WERI-Rb-1 (cell line): ENCODE measurements around the gene FMN2.

Experiments
- DNase-seq: peaks from one replicate; pipeline ENCODE4 v3.0.0-alpha.2; 2020
- H3K27ac ChIP-seq: fragments of 250-450 bp; sonication (Bioruptor Pico); 2 replicates; pipeline ENCODE4 v1.5.1; 2020; ENCODE audit warnings: mild to moderate bottlenecking, moderate library complexity
- H3K27me3 ChIP-seq: fragments of 250-450 bp; sonication (Bioruptor Pico); 2 replicates; pipeline ENCODE4 v1.5.1; 2021; ENCODE audit warnings: mild to moderate bottlenecking, low read depth, moderate library complexity; ENCODE audit not compliant: insufficient read depth, severe bottlenecking
- H3K36me3 ChIP-seq: fragments of 250-450 bp; sonication (Bioruptor Pico); 2 replicates; pipeline ENCODE4 v1.5.1; 2020; ENCODE audit warnings: mild to moderate bottlenecking, moderate library complexity
- H3K4me3 ChIP-seq: 2 replicates; pipeline ENCODE4 v1.5.1; 2011; ENCODE audit warnings: low read depth, mild to moderate bottlenecking, control low read depth, low read length
- H3K9me3 ChIP-seq: fragments of 250-450 bp; sonication (Bioruptor Pico); 2 replicates; pipeline ENCODE4 v1.5.1; 2021; ENCODE audit warnings: mild to moderate bottlenecking, moderate library complexity; ENCODE audit not compliant: severe bottlenecking
- TF ChIP-seq, protein P1 (sequence below): IDR thresholded peaks from 2 replicates; pipeline ENCODE4 v1.5.1; 2011; ENCODE audit warnings: low read depth, mild to moderate bottlenecking, control low read depth, inconsistent platforms, low read length

The FMN2 gene

DNA sequence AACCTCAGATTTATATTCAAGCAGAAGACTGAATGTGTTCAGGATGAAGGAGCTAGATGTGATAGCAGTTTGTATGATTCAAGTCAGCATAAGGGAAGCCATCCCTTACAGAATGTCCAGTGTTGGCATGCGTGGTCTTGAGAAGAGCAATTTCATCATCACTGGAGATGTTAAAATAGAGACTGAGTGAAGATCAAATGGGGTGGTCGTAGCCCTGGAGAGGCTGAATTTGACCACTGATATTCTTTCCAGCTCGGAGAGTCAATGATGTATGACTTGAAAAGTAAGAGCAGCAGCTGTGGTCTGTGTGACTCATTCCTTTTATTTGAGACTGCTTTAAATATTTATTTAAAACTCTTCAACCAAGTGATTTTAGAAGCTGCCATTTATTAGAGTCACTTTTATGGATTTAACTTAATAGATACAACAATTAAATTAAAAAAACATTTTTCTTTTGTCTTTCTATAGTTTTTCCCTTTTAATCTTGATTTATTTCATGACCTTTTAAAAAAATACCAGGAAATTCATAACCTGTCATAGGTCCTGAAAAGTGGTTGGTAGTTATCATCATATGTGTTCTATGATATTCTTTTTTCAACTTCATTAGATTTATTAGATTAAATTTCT lies 15.5 kb downstream of the FMN2 start:
- Histone ChIP-seq H3K27ac (no peak overlapping the region), H3K4me3 (no peak overlapping the region), H3K9me3 (no peaks in the 10 kb centered on the region), H3K27me3 (no peaks in the 10 kb centered on the region), H3K36me3 (peaks cover 72% of the 10 kb centered on the region)
- no peak for DNase-seq
- TF ChIP-seq, protein P1, sequence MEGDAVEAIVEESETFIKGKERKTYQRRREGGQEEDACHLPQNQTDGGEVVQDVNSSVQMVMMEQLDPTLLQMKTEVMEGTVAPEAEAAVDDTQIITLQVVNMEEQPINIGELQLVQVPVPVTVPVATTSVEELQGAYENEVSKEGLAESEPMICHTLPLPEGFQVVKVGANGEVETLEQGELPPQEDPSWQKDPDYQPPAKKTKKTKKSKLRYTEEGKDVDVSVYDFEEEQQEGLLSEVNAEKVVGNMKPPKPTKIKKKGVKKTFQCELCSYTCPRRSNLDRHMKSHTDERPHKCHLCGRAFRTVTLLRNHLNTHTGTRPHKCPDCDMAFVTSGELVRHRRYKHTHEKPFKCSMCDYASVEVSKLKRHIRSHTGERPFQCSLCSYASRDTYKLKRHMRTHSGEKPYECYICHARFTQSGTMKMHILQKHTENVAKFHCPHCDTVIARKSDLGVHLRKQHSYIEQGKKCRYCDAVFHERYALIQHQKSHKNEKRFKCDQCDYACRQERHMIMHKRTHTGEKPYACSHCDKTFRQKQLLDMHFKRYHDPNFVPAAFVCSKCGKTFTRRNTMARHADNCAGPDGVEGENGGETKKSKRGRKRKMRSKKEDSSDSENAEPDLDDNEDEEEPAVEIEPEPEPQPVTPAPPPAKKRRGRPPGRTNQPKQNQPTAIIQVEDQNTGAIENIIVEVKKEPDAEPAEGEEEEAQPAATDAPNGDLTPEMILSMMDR = no peak

DNA sequence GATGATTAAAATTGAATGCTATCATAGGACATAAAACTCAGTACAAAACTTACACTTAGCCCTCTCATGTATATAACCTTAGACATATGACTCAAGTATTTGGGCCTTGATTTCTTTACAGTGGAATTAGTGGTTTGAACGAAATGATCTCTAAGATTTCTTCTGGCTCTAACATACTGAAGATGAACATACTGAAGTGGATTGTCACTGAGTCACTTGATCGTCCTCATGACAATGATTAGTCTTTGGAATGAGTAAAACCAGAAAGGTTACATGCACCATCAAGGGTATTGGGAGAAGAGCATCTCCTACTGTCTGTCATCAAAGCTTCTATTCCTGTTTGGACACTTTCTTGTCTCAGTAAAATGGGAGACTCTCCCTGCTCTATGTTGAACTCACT lies 17.4 kb downstream of the FMN2 start:
- Histone ChIP-seq H3K9me3 (no peaks in the 10 kb centered on the region), H3K27ac (no peak overlapping the region), H3K4me3 (no peak overlapping the region), H3K36me3 (peaks cover 77% of the 10 kb centered on the region), H3K27me3 (no peaks in the 10 kb centered on the region)
- DNase-seq = no peak
- TF ChIP-seq, protein P1 = no peak

DNA sequence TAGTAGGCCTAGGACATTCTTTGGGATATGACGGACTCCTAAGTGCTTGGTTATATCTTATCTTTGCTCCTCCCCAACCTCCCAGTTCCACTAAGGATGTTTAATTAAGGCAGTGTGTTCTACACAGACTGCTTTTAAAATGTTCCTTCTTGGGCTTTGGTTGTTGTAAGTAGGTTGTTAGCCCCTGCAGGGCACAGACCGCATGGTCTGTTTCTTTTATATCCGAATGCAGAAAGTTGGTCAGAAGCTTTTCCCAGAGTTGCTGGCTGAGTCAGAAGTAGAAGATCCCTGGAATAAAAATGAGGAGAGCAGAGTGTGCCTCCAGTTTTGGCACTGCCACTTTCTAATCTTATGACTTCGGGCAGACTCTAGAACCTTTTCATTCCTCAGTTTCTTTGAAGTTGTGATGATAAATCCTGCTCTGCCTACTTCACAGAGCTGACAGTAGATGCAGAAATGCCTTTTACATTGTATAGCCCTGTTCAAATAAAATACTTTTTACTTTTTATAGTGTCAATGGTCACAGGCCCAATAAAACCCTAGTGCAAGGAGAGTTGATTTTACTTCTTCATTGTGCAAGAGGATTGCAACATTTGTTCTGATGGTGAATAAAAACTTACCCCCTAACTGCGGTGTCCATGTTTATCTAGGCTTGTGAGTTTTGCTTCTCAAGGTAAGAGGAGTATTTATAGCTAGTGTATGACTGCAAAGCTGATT lies 18.4 kb downstream of the FMN2 start:
- no peak for DNase-seq
- Histone ChIP-seq H3K9me3 (no peaks in the 10 kb centered on the region), H3K27ac (no peak overlapping the region), H3K4me3 (no peak overlapping the region), H3K36me3 (peaks cover 78% of the 10 kb centered on the region), H3K27me3 (no peaks in the 10 kb centered on the region)
- TF ChIP-seq, protein P1 = no peak

DNA sequence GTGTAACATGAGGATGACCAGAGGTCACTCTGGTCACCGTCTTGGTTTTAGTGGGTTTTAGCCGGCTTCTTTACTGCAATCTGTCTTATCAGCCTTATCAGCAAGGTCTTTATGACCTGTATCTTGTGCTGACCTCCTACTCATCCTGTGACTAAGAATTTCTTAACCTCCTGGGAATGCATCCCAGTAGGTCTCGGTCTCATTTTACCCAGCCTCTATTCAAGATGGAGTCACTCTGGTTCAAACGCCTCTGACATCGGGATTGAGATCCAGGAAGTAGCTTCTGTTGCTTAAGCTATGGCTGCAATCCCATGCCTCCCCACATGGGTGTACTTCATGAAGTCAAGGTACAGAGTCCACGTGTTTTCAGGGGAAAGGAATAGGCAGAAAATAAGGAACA lies 19.9 kb downstream of the FMN2 start:
- no peak overlapping the region for H3K27ac ChIP-seq
- no peaks in the 10 kb centered on the region for H3K9me3 ChIP-seq

DNA sequence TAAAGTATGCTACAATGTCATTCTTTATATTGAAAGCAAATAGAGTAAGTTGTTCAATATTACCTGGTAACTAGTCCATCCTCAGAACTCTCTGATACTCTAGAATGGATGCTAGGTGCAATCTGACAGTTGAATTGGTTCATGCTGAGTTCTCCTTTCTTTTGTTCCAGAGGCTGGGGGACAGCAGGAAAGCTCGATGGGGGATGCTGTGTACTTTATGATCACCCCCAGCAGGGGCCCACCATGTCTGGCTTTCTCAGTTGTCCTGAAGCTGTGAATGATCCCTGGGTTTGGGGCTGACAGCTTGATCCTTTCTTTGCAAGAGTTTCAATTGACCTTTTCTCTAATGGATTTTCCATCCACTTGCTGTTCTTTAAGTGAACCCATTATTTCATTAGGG lies 22.5 kb downstream of the FMN2 start:
- Histone ChIP-seq H3K36me3 (peaks cover 68% of the 10 kb centered on the region), H3K27me3 (no peaks in the 10 kb centered on the region), H3K27ac (no peak overlapping the region), H3K9me3 (no peaks in the 10 kb centered on the region), H3K4me3 (no peak overlapping the region)
- DNase-seq = no peak
- TF ChIP-seq, protein P1 = no peak

More for the DNA sequence above, 19.9 kb downstream of the FMN2 start:
- H3K27me3 ChIP-seq = no peaks in the 10 kb centered on the region
- no peak overlapping the region for H3K4me3 ChIP-seq
- DNase-seq = no peak
- TF ChIP-seq, protein P1 = 0 out of 2 replicates have a peak, but pooled peaks have one; percentile 12
- H3K36me3 ChIP-seq = peaks cover 78% of the 10 kb centered on the region
